Measurements from ENCODE around the gene AFF3.

AFF3 gene

GRCh38 chr2:99613980-99614379 lies 528.4 kb downstream of the AFF3 start:
- Histone ChIP-seq H3F3A (ENCODE audit: control insufficient read depth, insufficient read depth) (no peaks in the 10 kb centered on the region), H3K79me2 (ENCODE audit: control insufficient read depth, low read length) (no peaks in the 10 kb centered on the region), H3K9me2 (replicated peaks; ENCODE audit: control insufficient read depth, low read length) (no peaks in the 10 kb centered on the region), H3K4me3 (ENCODE audit: low read length) (no peak overlapping the region), H3K36me3 (ENCODE audit: control insufficient read depth, low read length) (no peaks in the 10 kb centered on the region), H3K27me3 (ENCODE audit: control insufficient read depth, low read length) (no peaks in the 10 kb centered on the region), H3K4me2 (ENCODE audit: low read length) (no peak overlapping the region), H3K27ac (ENCODE audit: low read depth, low read length) (no peak overlapping the region), H3K4me1 (ENCODE audit: control insufficient read depth, low read length) (peaks cover 16% of the 10 kb centered on the region), H4K20me1 (ENCODE audit: control insufficient read depth, insufficient read depth, low read depth, low read length) (no peaks in the 10 kb centered on the region), H3K9me3 (ENCODE audit: control insufficient read depth, insufficient read depth, low read length) (no peaks in the 10 kb centered on the region)
- TF ChIP-seq CTCF (IDR thresholded peaks at IDR 0.05; ENCODE audit: low read depth, low read length, poor library complexity, severe bottlenecking) (no peak), EZH2phosphoT487 (IDR thresholded peaks at IDR 0.05; ENCODE audit: borderline replicate concordance, low read length) (no peak)

GRCh38 chr2:99611786-99612185 lies 530.6 kb downstream of the AFF3 start:
- Histone ChIP-seq H3K4me1 (ENCODE audit: control insufficient read depth, low read length) (peaks cover 16% of the 10 kb centered on the region), H3K9me2 (replicated peaks; ENCODE audit: control insufficient read depth, low read length) (no peaks in the 10 kb centered on the region), H3K27me3 (ENCODE audit: control insufficient read depth, low read length) (no peaks in the 10 kb centered on the region), H3K9me3 (ENCODE audit: control insufficient read depth, insufficient read depth, low read length) (no peaks in the 10 kb centered on the region), H3K4me3 (ENCODE audit: low read length) (no peak overlapping the region), H3K4me2 (ENCODE audit: low read length) (no peak overlapping the region), H3F3A (ENCODE audit: control insufficient read depth, insufficient read depth) (no peaks in the 10 kb centered on the region), H3K36me3 (ENCODE audit: control insufficient read depth, low read length) (no peaks in the 10 kb centered on the region), H3K79me2 (ENCODE audit: control insufficient read depth, low read length) (no peaks in the 10 kb centered on the region), H3K27ac (ENCODE audit: low read depth, low read length) (no peak overlapping the region), H4K20me1 (ENCODE audit: control insufficient read depth, insufficient read depth, low read depth, low read length) (no peaks in the 10 kb centered on the region)
- TF ChIP-seq CTCF (IDR thresholded peaks at IDR 0.05; ENCODE audit: low read depth, low read length, poor library complexity, severe bottlenecking) (no peak), EZH2phosphoT487 (IDR thresholded peaks at IDR 0.05; ENCODE audit: borderline replicate concordance, low read length) (no peak)

- no peaks in the 10 kb centered on the region for H3K9me2 ChIP-seq (replicated peaks; ENCODE audit: control insufficient read depth, low read length)
- no peak overlapping the region for H3K4me3 ChIP-seq (ENCODE audit: low read length)
- no peak overlapping the region for H3K27ac ChIP-seq (ENCODE audit: low read depth, low read length)
- TF ChIP-seq CTCF (IDR thresholded peaks at IDR 0.05; ENCODE audit: low read depth, low read length, poor library complexity, severe bottlenecking) = no peak
- TF ChIP-seq EZH2phosphoT487 (IDR thresholded peaks at IDR 0.05; ENCODE audit: borderline replicate concordance, low read length) = no peak
- H3F3A ChIP-seq (ENCODE audit: control insufficient read depth, insufficient read depth) = no peaks in the 10 kb centered on the region
- H3K4me2 ChIP-seq (ENCODE audit: low read length) = no peak overlapping the region
- H3K79me2 ChIP-seq (ENCODE audit: control insufficient read depth, low read length) = no peaks in the 10 kb centered on the region
- H3K27me3 ChIP-seq (ENCODE audit: control insufficient read depth, low read length) = no peaks in the 10 kb centered on the region
- H3K9me3 ChIP-seq (ENCODE audit: control insufficient read depth, insufficient read depth, low read length) = no peaks in the 10 kb centered on the region
- peaks cover 16% of the 10 kb centered on the region for H3K4me1 ChIP-seq (ENCODE audit: control insufficient read depth, low read length)
- no peaks in the 10 kb centered on the region for H4K20me1 ChIP-seq (ENCODE audit: control insufficient read depth, insufficient read depth, low read depth, low read length)
- H3K36me3 ChIP-seq (ENCODE audit: control insufficient read depth, low read length) = no peaks in the 10 kb centered on the region
These were observed 531.4 kb downstream of the AFF3 start for GRCh38 chr2:99611034-99611433.
